ENCODE measurements around the gene ZNF653.
"Not testable (repeated sequence)": the region's sequence is repeated elsewhere in the genome, so short reads cannot be mapped to it uniquely, and the experiment has no call there.

Gene ZNF653

GRCh38 chr19:11480715-11481533 lies 24.7 kb downstream of the ZNF653 start, which contains the start of gene ELAVL3:
Gene ELAVL3 (minus strand): TSS chr19:11481046. CDS start chr19:11480608, 438 bp downstream.
- no peak for DNase-seq

- DNase-seq = no peak
Observed at GRCh38 chr19:11479898-11480714, 25.5 kb downstream of the ZNF653 start.

GRCh38 chr19:11479090-11479897 lies 26.3 kb downstream of the ZNF653 start:
- no peak for DNase-seq

GRCh38 chr19:11478167-11479089 lies 27.2 kb downstream of the ZNF653 start:
- DNase-seq = no peak

- no peak for DNase-seq
Observed at GRCh38 chr19:11475861-11476260, 29.8 kb downstream of the ZNF653 start.

- DNase-seq = not testable (repeated sequence)
Observed at GRCh38 chr19:11475343-11475742, 30.3 kb downstream of the ZNF653 start.

- no peak for DNase-seq
Observed at GRCh38 chr19:11473725-11474124, 31.9 kb downstream of the ZNF653 start.

- not testable (repeated sequence) for DNase-seq
Observed at GRCh38 chr19:11468266-11468845, 37.3 kb downstream of the ZNF653 start.

GRCh38 chr19:11465600-11465999 lies 40.0 kb downstream of the ZNF653 start:
- DNase-seq = no peak

GRCh38 chr19:11464333-11465265 lies 41.0 kb downstream of the ZNF653 start:
- no peak for DNase-seq

- no peak for DNase-seq
Observed at GRCh38 chr19:11463391-11463790, 42.2 kb downstream of the ZNF653 start.

GRCh38 chr19:11461453-11461852 lies 44.2 kb downstream of the ZNF653 start:
- DNase-seq = no peak

- no peak for DNase-seq
Observed at GRCh38 chr19:11460207-11460606, 45.4 kb downstream of the ZNF653 start.

- not testable (repeated sequence) for DNase-seq
Observed at GRCh38 chr19:11458912-11459311, 46.7 kb downstream of the ZNF653 start.

- no peak for DNase-seq
Observed at GRCh38 chr19:11458236-11458900, 47.3 kb downstream of the ZNF653 start.

GRCh38 chr19:11457831-11458230 lies 47.8 kb downstream of the ZNF653 start:
- no peak for DNase-seq

- DNase-seq = no peak
Observed at GRCh38 chr19:11457115-11457514, 48.5 kb downstream of the ZNF653 start.

- DNase-seq = no peak
Observed at GRCh38 chr19:11456659-11457058, 49.0 kb downstream of the ZNF653 start.

GRCh38 chr19:11455233-11455554 lies 50.4 kb downstream of the ZNF653 start:
- DNase-seq = not testable (repeated sequence)
